ENCODE data around the gene ERC2.

- TF ChIP-seq CTCF (IDR thresholded peaks at IDR 0.05; ENCODE audit: low read depth, low read length) (no peak), POLR2A (IDR thresholded peaks at IDR 0.05; ENCODE audit: extremely low read depth, insufficient read length) (no peak), MAX (IDR thresholded peaks at IDR 0.05; ENCODE audit: low read depth, low read length) (no peak), MYC (IDR thresholded peaks at IDR 0.05; ENCODE audit: low read depth, low read length) (no peak)
Observed at GRCh38 chr3:56185827-56186226, 282.4 kb downstream of the ERC2 start.

All from NB4 (cell line).